AG10803 (cell line): ENCODE results near the gene MAGI1.

Experiments
- DNase-seq: peaks from one replicate; pipeline ENCODE4 v3.0.0; 2010; ENCODE audit warnings: low read depth
- H3K4me3 ChIP-seq: 2 replicates; pipeline ENCODE4 v1.5.1; 2011; ENCODE audit warnings: mild to moderate bottlenecking, low read length, control low read depth
- TF ChIP-seq, protein P1 (sequence below): conservative IDR thresholded peaks from 2 replicates; pipeline ENCODE4 v1.5.1; 2011; ENCODE audit warnings: mild to moderate bottlenecking, low read length, control low read depth, inconsistent platforms

The MAGI1 gene

DNA sequence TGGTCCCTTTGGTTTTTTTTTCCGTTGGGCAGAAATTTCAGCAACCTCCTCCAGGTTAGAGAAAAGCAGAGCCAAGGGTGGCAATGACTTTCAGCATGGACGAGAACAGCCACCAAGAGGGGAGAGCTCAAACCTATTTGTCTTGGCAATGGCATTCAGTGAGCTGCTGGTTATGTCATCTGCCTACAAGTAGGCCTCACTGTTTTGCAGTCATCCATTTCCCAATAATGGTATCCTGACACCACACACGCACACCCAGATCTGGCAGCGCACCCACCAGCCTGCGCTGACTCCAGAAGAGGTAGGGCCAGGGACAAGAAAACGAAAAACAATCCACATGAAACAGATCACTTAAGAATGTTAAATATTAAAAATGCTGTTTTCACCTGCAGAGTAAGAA lies 92.3 kb downstream of the MAGI1 start:
- TF ChIP-seq, protein P1, sequence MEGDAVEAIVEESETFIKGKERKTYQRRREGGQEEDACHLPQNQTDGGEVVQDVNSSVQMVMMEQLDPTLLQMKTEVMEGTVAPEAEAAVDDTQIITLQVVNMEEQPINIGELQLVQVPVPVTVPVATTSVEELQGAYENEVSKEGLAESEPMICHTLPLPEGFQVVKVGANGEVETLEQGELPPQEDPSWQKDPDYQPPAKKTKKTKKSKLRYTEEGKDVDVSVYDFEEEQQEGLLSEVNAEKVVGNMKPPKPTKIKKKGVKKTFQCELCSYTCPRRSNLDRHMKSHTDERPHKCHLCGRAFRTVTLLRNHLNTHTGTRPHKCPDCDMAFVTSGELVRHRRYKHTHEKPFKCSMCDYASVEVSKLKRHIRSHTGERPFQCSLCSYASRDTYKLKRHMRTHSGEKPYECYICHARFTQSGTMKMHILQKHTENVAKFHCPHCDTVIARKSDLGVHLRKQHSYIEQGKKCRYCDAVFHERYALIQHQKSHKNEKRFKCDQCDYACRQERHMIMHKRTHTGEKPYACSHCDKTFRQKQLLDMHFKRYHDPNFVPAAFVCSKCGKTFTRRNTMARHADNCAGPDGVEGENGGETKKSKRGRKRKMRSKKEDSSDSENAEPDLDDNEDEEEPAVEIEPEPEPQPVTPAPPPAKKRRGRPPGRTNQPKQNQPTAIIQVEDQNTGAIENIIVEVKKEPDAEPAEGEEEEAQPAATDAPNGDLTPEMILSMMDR, result no peak
- DNase-seq, result peak; percentile 63
- H3K4me3 ChIP-seq, result no peak overlapping the region

- no peak for DNase-seq
- no peak overlapping the region for H3K4me3 ChIP-seq
- TF ChIP-seq, protein P1, result no peak
Observed at GRCh38 chr3:65945953-65946352, 92.8 kb downstream of the MAGI1 start.

DNA sequence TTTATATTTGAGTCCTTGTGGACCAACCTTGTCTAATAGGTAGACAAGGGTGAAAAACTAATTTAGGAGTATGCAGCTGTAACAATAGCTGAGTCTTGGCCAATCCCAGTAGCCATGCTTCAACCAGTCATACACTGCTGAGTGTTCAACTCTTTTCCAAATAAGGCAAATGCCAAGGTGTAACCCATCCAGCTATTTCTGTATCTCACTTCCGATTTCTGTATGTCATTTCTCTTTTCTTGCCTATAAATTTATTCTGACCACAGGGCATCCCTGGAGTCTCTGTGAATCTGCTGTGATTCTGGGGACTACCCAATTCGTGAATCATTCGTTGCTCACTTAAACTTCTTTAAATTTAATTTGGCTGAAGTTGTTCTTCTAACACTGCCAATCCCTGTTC lies 93.2 kb downstream of the MAGI1 start:
- H3K4me3 ChIP-seq, result no peak overlapping the region
- TF ChIP-seq, protein P1, result no peak
- peak; percentile 30 for DNase-seq

GRCh38 chr3:65944252-65944651 lies 94.5 kb downstream of the MAGI1 start:
- no peak for DNase-seq
- TF ChIP-seq, protein P1, result no peak
- no peak overlapping the region for H3K4me3 ChIP-seq

DNA sequence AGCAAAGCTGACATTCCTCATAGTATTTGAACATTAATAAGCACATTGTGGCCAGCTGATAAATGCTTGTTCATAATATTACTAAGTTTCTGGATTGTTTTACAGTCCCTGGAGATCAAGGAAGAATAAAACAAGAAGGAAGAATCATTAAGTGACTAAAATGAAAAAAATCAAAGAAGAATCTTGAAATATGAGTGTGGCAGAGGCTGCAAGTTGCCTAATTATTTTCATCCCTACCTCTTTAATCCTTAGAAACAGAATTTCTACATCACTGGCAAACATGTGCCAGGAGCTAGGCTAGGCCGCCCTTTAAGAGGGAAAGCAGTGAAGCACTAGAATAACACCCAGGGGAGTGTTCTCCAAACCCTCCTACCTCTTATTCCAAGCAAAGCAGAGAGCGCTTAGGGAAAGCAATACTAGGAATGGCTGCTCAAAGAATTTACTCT lies 98.9 kb downstream of the MAGI1 start:
- no peak overlapping the region for H3K4me3 ChIP-seq
- TF ChIP-seq, protein P1, result no peak
- DNase-seq, result peak; percentile 56

- DNase-seq, result no peak
- TF ChIP-seq, protein P1, result no peak
- no peak overlapping the region for H3K4me3 ChIP-seq
Observed at GRCh38 chr3:65939184-65939583, 99.5 kb downstream of the MAGI1 start.

GRCh38 chr3:65938676-65939075 lies 100.0 kb downstream of the MAGI1 start:
- no peak for DNase-seq
- TF ChIP-seq, protein P1, result no peak
- no peak overlapping the region for H3K4me3 ChIP-seq
